Measurements from ENCODE around the gene SYDE1.

Gene SYDE1

GRCh38 chr19:15104003-15104402 is 3.2 kb upstream of the SYDE1 start:
- no peak for TF ChIP-seq CTCF (conservative IDR thresholded peaks at IDR 0.05)
- H3K27ac ChIP-seq = no peak overlapping the region

GRCh38 chr19:15104411-15104810 is 2.8 kb upstream of the SYDE1 start:
- no peak overlapping the region for H3K27ac ChIP-seq
- no peak for TF ChIP-seq CTCF (conservative IDR thresholded peaks at IDR 0.05)

GRCh38 chr19:15105044-15105443 is 2.2 kb upstream of the SYDE1 start:
- H3K27ac ChIP-seq = no peak overlapping the region
- no peak for TF ChIP-seq CTCF (conservative IDR thresholded peaks at IDR 0.05)

- H3K27ac ChIP-seq = no peak overlapping the region
- no peak for TF ChIP-seq CTCF (conservative IDR thresholded peaks at IDR 0.05)
These were observed 1.1 kb downstream of the SYDE1 start for GRCh38 chr19:15108145-15108844.

- H3K27ac ChIP-seq = no peak overlapping the region
- no peak for TF ChIP-seq CTCF (conservative IDR thresholded peaks at IDR 0.05)
These were observed 1.9 kb downstream of the SYDE1 start for GRCh38 chr19:15108845-15109767.

GRCh38 chr19:15109768-15110417 is 2.7 kb downstream of the SYDE1 start:
- no peak overlapping the region for H3K27ac ChIP-seq
- no peak for TF ChIP-seq CTCF (conservative IDR thresholded peaks at IDR 0.05)

GRCh38 chr19:15110418-15110815 is 3.2 kb downstream of the SYDE1 start:
- no peak overlapping the region for H3K27ac ChIP-seq
- TF ChIP-seq CTCF (conservative IDR thresholded peaks at IDR 0.05) = no peak
